A549 (cell line): ENCODE data around the gene DTX3. TPM values are rescaled to one million over a fixed set of nuclear protein-coding genes. Genes with fewer than 3 reads are reported as not detected.
"Not testable (repeated sequence)": the region's sequence is repeated elsewhere in the genome, so short reads cannot be mapped to it uniquely, and the experiment has no call there.

Experiments
- ATAC-seq, 2 experiments: fragments of 200-7000 bp in 1 of 2; fragments of >200 bp in 1 of 2; cut with Nextera tagmentation in 1 of 2; cut with Tn5 transposase in 1 of 2; 3 replicates each; pipeline versions ENCODE4 v1.8.0 to v1.9.1; 2018 to 2020; ENCODE audit warnings: mild to moderate bottlenecking in 1 of 2, moderate library complexity in 1 of 2
- CTCF ChIA-PET: fragments of 300-600 bp; sonication (Branson Sonifier 250); formaldehyde crosslinking; extraction: SDS; loops from one replicate; lab custom pipeline; 2021; ENCODE audit warnings: antibody characterized with exemption, inconsistent platforms; lab: Yijun Ruan, JAX
- POLR2A ChIA-PET: fragments of 350-600 bp; formaldehyde crosslinking; extraction: SDS; loops from one replicate; lab custom pipeline; 2021; ENCODE audit warnings: antibody characterized with exemption, inconsistent platforms; lab: Yijun Ruan, JAX
- DNase-seq, 2 experiments: peaks; one replicate each; pipeline versions ENCODE4 v3.0.0 to v3.0.0-alpha.2; 2011 to 2016; ENCODE audit warnings: low read depth in 1 of 2, low spot score in 1 of 2
- FAIRE-seq: peaks from 2 replicates; lab custom pipeline; 2011; peaks lifted over from hg19 to GRCh38; lab: Jason Lieb, UNC
- H3K27ac ChIP-seq, 2 experiments: fragments of >200 bp; sonication (Bioruptor Twin); formaldehyde crosslinking; 3 replicates each; pipeline ENCODE4 v1.5.1; 2016 to 2017
- H3K4me1 ChIP-seq: fragments of >200 bp; sonication (Bioruptor Twin); formaldehyde crosslinking; 3 replicates; pipeline ENCODE4 v1.6.1; 2016
- H3K4me2 ChIP-seq: fragments of >200 bp; sonication (Bioruptor Twin); formaldehyde crosslinking; 3 replicates; pipeline ENCODE4 v1.6.1; 2016
- H3K4me3 ChIP-seq: fragments of >200 bp; sonication (Bioruptor Twin); formaldehyde crosslinking; 3 replicates; pipeline ENCODE4 v1.5.1; 2016
- H3K9me3 ChIP-seq: fragments of >200 bp; sonication (Bioruptor Twin); formaldehyde crosslinking; 3 replicates; pipeline ENCODE4 v1.6.1; 2016
- CBX2 ChIP-seq: fragments of 200-600 bp; sonication (generic); IDR thresholded peaks from 2 replicates; pipeline ENCODE4 v1.6.1; 2016; ENCODE audit warnings: low read depth, mild to moderate bottlenecking, borderline replicate concordance
- CHD2 ChIP-seq: fragments of 150-350 bp; IDR thresholded peaks from 2 replicates; pipeline ENCODE4 v1.6.1; 2014; ENCODE audit warnings: low read length; ENCODE audit not compliant: partially characterized antibody
- CTCF ChIP-seq: fragments of >200 bp; sonication (Bioruptor Twin); formaldehyde crosslinking; IDR thresholded peaks from 3 replicates; pipeline ENCODE4 v1.5.1; 2016
- E2F6 ChIP-seq: IDR thresholded peaks from 2 replicates; pipeline ENCODE4 v1.6.1; 2012; ENCODE audit warnings: low read depth, borderline replicate concordance
- GATA3 ChIP-seq: IDR thresholded peaks from 2 replicates; pipeline ENCODE4 v1.6.1; 2012; ENCODE audit warnings: borderline replicate concordance
- HDAC2 ChIP-seq: fragments of 200-600 bp; sonication (generic); IDR thresholded peaks from 2 replicates; pipeline ENCODE4 v1.6.1; 2016
- HOXB5 ChIP-seq: fragments of 250-450 bp; sonication (Bioruptor Pico); IDR thresholded peaks from 2 replicates; pipeline ENCODE4 v1.5.0; 2020; ENCODE audit warnings: mild to moderate bottlenecking, moderate library complexity
- MAFK ChIP-seq: fragments of 450-650 bp; IDR thresholded peaks from 2 replicates; pipeline ENCODE4 v1.6.1; 2014; ENCODE audit not compliant: partially characterized antibody
- MAX ChIP-seq: IDR thresholded peaks from 2 replicates; pipeline ENCODE4 v1.6.1; 2012
- MAZ ChIP-seq: fragments of 150-350 bp; IDR thresholded peaks from 2 replicates; pipeline ENCODE4 v1.6.1; 2014; ENCODE audit warnings: antibody characterized with exemption, low read depth, low read length, borderline replicate concordance
- MYC ChIP-seq: IDR thresholded peaks from 2 replicates; pipeline ENCODE4 v1.6.1; 2012; ENCODE audit warnings: mild to moderate bottlenecking, inconsistent platforms, low read length, improper control_type of control experiment, borderline replicate concordance
- NR3C1 ChIP-seq: fragments of >200 bp; sonication (Bioruptor Twin); formaldehyde crosslinking; IDR thresholded peaks from 3 replicates; pipeline ENCODE4 v1.6.1; 2017
- PHF8 ChIP-seq: fragments of 200-600 bp; sonication (generic); IDR thresholded peaks from 2 replicates; pipeline ENCODE4 v1.6.1; 2016; ENCODE audit warnings: low read depth, mild to moderate bottlenecking, antibody characterized with exemption, moderate library complexity, borderline replicate concordance
- RAD21 ChIP-seq, 2 experiments: fragments of >200 bp in 1 of 2; sonication (Bioruptor Twin) in 1 of 2; formaldehyde crosslinking in 1 of 2; IDR thresholded peaks in 1 of 2; conservative IDR thresholded peaks in 1 of 2; 2 replicates in 1 of 2; 3 replicates in 1 of 2; pipeline ENCODE4 v1.6.1; 2012 to 2018; ENCODE audit warnings: inconsistent platforms in 1 of 2
- RCOR1 ChIP-seq: fragments of 150-350 bp; IDR thresholded peaks from 2 replicates; pipeline ENCODE4 v1.6.1; 2014; ENCODE audit warnings: antibody characterized with exemption, low read length, low read depth
- SMC3 ChIP-seq: fragments of >200 bp; sonication (Bioruptor Twin); formaldehyde crosslinking; IDR thresholded peaks from 3 replicates; pipeline ENCODE4 v1.6.1; 2018; ENCODE audit warnings: inconsistent platforms
- WGBS: methylation state at CpG from one replicate; pipeline ENCODE4 v1.1.6; 2017; ENCODE audit errors: missing lambda C conversion rate; 5-methylcytosine and 5-hydroxymethylcytosine counted together
- polyA plus RNA-seq, 4 experiments: library from polyadenylated mRNA; depleted of rRNA in 3 of 4; stranded (reverse); fragments of >200 nt; fragmentation: RNase III in 1 of 4; extraction: RNeasy Plus Mini Kit Qiagen cat#74134 plus additional on column Dnase treatment in 1 of 4; gene quantifications; 2 replicates in 3 of 4; 3 replicates in 1 of 4; pipeline ENCODE4 v1.2.3, GENCODE V29; 2011 to 2017

DTX3 gene
- polyA plus RNA-seq, 2 of the 4 experiments (the other 2 are of a cell fraction), result 21.7 to 24.7 TPM

- no peak for FAIRE-seq
Measured at GRCh38 chr12:57615637-57616036, 11.0 kb downstream of the DTX3 start.

GRCh38 chr12:57616383-57617101 lies 11.9 kb downstream of the DTX3 start:
- CTCF ChIA-PET, result interaction anchor here (20.9 kb wide), 1 partner anchor 35 kb away, joined by 336 read pairs; no protein-coding TSS in a partner anchor
- DNase-seq (no peak), FAIRE-seq (no peak), ATAC-seq (no peak)
- H3K4me1 ChIP-seq, result peaks cover 16% of the 10 kb centered on the region; the same call in 1 of the 3 replicates
- no peak overlapping the region for H3K4me3 ChIP-seq
- H3K4me2 ChIP-seq, result no peak overlapping the region
- 78% methylated on average over 3 of the region's 3 CpGs for WGBS
- POLR2A ChIA-PET, result no interaction called here
- H3K27ac ChIP-seq, result no peak overlapping the region
- TF ChIP-seq MAZ (no peak), GATA3 (no peak), HDAC2 (no peak)
- H3K9me3 ChIP-seq, result no peaks in the 10 kb centered on the region

More at GRCh38 chr12:57615637-57616036, 11.0 kb downstream of the DTX3 start:
- TF ChIP-seq CHD2, result no peak
- WGBS, result 80% methylated on average over 5 of the region's 5 CpGs
- Histone ChIP-seq H3K9me3 (no peaks in the 10 kb centered on the region), H3K4me2 (no peak overlapping the region), H3K27ac (no peak overlapping the region), H3K4me1 (peaks cover 13% of the 10 kb centered on the region; the same call in 2 of the 3 replicates), H3K4me3 (no peak overlapping the region)
- POLR2A ChIA-PET, result no interaction called here
- DNase-seq (no peak), ATAC-seq (no peak)
- CTCF ChIA-PET, result interaction anchor here (0.7 to 20.9 kb wide), 6 partner anchors 10 to 308 kb away, joined by 3 to 336 read pairs (median 4); partner anchors contain the start of genes B4GALNT1 and GLI1

GRCh38 chr12:57617942-57618341 lies 13.3 kb downstream of the DTX3 start:
- Histone ChIP-seq H3K4me1 (peaks cover 13% of the 10 kb centered on the region; the same call in 1 of the 3 replicates), H3K27ac (no peak overlapping the region), H3K4me2 (no peak overlapping the region), H3K4me3 (no peak overlapping the region), H3K9me3 (no peaks in the 10 kb centered on the region)
- FAIRE-seq (no peak), DNase-seq (no peak), ATAC-seq (no peak)
- TF ChIP-seq SMC3, result no peak
- no peak for TF ChIP-seq CBX2
- no peak for TF ChIP-seq MYC
- TF ChIP-seq MAX, result no peak
- no peak for TF ChIP-seq RAD21 (conservative IDR thresholded peaks at IDR 0.05 in 1 of 2, IDR thresholded peaks at IDR 0.05 in 1 of 2)
- no peak for TF ChIP-seq RCOR1
- no peak for TF ChIP-seq E2F6
- TF ChIP-seq CTCF, result no peak
- TF ChIP-seq MAFK, result no peak
- TF ChIP-seq PHF8, result no peak
- TF ChIP-seq HOXB5 (CRISPR knock-in tag), result no peak
- TF ChIP-seq NR3C1, result no peak
- ChIA-PET CTCF (interaction anchor here (20.9 kb wide), 1 partner anchor 36 kb away, joined by 336 read pairs; no protein-coding TSS in a partner anchor), POLR2A (no interaction called here)
- WGBS, result 61% methylated on average over 11 of the region's 11 CpGs

- H3K9me3 ChIP-seq, H3K4me2 ChIP-seq, H3K4me3 ChIP-seq, DNase-seq, ATAC-seq, FAIRE-seq, H3K27ac ChIP-seq, POLR2A ChIA-PET: not testable (repeated sequence)
- 89% methylated on average over 6 of the region's 6 CpGs for WGBS
- CTCF ChIA-PET, result interaction anchor here (4.8 to 20.9 kb wide), 2 partner anchors 15 to 37 kb away, joined by 24 to 336 read pairs; partner anchors contain the start of gene B4GALNT1
- peaks cover 13% of the 10 kb centered on the region; the same call in 1 of the 3 replicates for H3K4me1 ChIP-seq
Measured at GRCh38 chr12:57618431-57618830, 13.8 kb downstream of the DTX3 start.
